Smooth muscle cell of bladder (primary cell): ENCODE data around the gene SP4. TPM values are rescaled to one million over a fixed set of nuclear protein-coding genes. Genes with fewer than 3 reads are reported as not detected.

Experiments
- total RNA-seq: library from RNA; depleted of rRNA; stranded (reverse); fragments of >200 nt; gene quantifications from 2 replicates; pipeline ENCODE4 v1.2.3, GENCODE V29; 2014

SP4 gene
- total RNA-seq: 4.0 and 4.9 TPM in 2 replicates

DNA sequence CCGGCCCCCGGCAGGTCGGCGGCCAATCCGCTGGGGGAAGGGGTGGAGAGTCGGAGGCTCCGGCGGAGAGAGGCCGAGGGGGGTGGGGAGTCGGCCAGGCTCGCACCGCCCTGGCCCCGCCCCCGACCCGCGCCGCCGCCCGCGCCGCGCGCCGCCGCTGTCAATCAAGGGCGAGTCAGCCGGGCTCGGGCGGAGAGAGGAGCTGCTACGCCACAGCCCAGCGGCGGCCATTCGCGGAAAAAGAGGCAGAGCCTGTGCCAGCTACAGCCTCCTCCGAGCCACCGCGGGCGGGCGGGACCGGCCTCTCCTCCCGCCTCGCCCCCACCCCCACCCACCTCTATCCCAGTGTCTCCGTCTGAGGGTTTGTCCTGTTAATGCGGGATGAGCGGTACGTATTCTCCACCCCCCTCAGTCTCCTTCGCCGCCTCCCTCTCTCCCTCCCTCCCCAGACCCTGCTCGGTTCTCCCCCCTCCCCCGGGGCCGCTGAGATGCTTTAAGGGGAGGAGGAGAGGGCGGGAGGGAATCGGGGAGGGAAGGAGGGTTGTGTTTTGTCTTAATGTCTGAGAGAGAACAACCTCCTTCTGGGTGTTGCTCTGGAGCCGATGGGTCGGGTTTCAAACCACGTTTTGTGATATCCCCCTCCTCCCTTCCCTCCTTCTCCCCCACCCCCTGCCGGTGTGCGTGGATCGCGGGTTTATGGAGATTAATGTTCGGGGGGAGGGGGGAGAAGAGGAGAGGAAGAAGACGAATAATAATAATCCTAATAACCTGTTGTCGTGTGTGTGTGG lies at the start of gene SP4:
Gene SP4 (plus strand): TSS at position 213 of the 788 bp plus-strand sequence. CDS start 169 bp downstream, at position 382.

DNA sequence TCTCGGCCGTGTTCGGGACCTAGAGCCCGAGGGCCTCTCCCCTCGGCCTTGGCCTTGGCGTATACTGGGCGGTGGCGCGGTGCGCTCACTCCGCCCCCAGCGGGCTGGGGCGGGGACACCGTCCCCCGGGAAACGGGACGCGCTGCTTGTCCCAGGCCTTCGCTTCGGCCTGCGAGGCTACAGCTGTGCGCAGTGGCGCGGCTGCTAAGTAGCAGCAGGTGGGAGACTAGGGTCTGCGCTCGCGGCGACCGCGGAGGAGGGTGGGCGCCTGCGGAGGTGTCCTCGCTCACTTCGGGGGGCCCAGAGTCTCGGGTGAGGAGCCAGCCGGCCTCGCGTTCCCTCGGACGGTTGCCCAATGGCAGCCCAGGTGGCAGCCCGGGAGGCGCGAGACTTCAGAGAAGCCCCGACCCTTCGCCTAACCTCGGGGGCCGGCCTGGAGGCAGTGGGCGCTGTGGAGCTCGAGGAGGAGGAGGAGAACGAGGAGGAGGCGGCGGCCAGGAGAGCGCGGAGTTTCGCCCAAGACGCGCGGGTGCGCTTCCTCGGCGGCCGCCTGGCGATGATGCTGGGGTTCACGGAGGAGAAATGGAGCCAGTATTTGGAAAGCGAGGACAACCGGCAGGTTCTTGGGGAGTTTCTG lies 115.1 kb downstream of the SP4 start, which contains the start of gene DNAH11:
Gene DNAH11 (plus strand): TSS at position 149 of the 637 bp plus-strand sequence. CDS start 207 bp downstream, at position 356.

Other genes with a start within 250 kb of the SP4 start
- gene DNAH11, start 115.0 kb downstream of the SP4 start, total RNA-seq: 0.28 and 0.46 TPM in 2 replicates